ENCODE results near the gene TPSAB1.

The TPSAB1 gene

DNA sequence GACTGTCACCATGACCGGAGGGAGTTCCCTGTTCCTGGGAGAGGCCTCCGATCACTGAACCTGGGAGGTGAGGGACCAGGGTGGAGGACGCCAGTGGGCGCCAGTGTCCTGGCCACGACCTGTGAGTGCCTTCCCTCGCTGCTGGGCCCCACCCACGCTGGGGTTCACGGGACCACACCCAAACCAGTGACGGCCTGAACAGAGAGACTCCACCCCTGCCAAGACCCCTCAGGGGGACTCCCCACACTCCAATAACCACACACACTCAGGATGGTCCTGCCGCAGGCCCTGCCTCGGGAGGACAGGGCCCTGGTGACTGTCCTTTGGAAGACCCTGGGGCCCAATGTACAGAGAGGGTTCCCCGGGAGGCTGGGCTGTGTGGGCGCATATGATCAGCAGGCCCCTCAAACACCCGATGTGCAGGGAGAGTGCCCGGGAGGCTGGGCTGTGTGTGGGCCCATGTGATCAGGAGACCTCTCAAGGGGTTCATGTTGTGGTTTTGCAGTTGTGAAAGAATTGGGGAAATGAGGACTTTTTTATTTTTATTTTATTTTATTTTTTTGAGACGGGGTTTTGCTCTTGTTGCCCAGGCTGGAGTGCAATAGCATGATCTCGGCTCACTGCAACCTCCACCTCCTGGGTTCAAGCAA lies 41.9 kb downstream of the TPSAB1 start:
- H3K27me3 ChIP-seq (ENCODE audit: low read depth, low read length): no peaks in the 10 kb centered on the region

DNA sequence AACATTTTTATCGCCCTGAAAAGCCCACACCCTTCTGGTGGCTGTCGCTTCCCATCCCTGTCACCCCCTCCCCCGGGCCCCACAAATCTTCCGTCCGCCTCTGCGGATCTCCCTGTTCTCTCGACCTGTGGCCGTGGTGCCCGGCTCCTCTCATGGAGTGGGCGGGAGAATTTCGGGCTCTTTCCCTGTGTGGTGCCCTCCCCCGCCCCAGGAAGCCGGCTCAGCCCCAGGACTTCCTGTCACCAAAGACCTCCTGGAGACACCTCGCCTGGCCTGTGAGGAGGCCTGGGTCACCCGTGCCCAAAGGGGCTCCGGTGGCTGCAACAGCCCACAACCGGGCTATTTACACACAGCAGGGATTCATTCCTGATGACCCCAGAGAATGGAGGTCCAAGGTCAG lies 42.8 kb downstream of the TPSAB1 start:
- Histone ChIP-seq H4K20me1 (ENCODE audit: insufficient read depth, low read length) (no peaks in the 10 kb centered on the region), H3K27ac (ENCODE audit: low read length) (no peak overlapping the region), H3K36me3 (replicated peaks; ENCODE audit: low read depth, low read length) (no peaks in the 10 kb centered on the region), H2AFZ (ENCODE audit: low read depth, low read length) (no peak overlapping the region), H3K9me3 (ENCODE audit: insufficient read depth, low read length) (no peaks in the 10 kb centered on the region), H3K27me3 (ENCODE audit: low read depth, low read length) (no peaks in the 10 kb centered on the region), H3K9ac (ENCODE audit: low read length) (no peak overlapping the region), H3K79me2 (ENCODE audit: low read length) (no peaks in the 10 kb centered on the region), H3K4me2 (ENCODE audit: low read length) (no peak overlapping the region), H3K4me1 (ENCODE audit: low read length) (no peaks in the 10 kb centered on the region), H3K4me3 (ENCODE audit: low read length) (no peak overlapping the region)
- TF ChIP-seq EZH2phosphoT487 (IDR thresholded peaks at IDR 0.05; ENCODE audit: low read depth): no peak

More for the DNA sequence above, 41.9 kb downstream of the TPSAB1 start:
- Histone ChIP-seq H3K9me3 (ENCODE audit: insufficient read depth, low read length) (no peaks in the 10 kb centered on the region), H3K4me2 (ENCODE audit: low read length) (no peak overlapping the region), H3K9ac (ENCODE audit: low read length) (no peak overlapping the region), H3K4me3 (ENCODE audit: low read length) (no peak overlapping the region), H3K27ac (ENCODE audit: low read length) (no peak overlapping the region), H3K36me3 (replicated peaks; ENCODE audit: low read depth, low read length) (no peaks in the 10 kb centered on the region), H2AFZ (ENCODE audit: low read depth, low read length) (no peak overlapping the region), H3K79me2 (ENCODE audit: low read length) (no peaks in the 10 kb centered on the region), H3K4me1 (ENCODE audit: low read length) (no peaks in the 10 kb centered on the region), H4K20me1 (ENCODE audit: insufficient read depth, low read length) (no peaks in the 10 kb centered on the region)
- TF ChIP-seq, protein P1, sequence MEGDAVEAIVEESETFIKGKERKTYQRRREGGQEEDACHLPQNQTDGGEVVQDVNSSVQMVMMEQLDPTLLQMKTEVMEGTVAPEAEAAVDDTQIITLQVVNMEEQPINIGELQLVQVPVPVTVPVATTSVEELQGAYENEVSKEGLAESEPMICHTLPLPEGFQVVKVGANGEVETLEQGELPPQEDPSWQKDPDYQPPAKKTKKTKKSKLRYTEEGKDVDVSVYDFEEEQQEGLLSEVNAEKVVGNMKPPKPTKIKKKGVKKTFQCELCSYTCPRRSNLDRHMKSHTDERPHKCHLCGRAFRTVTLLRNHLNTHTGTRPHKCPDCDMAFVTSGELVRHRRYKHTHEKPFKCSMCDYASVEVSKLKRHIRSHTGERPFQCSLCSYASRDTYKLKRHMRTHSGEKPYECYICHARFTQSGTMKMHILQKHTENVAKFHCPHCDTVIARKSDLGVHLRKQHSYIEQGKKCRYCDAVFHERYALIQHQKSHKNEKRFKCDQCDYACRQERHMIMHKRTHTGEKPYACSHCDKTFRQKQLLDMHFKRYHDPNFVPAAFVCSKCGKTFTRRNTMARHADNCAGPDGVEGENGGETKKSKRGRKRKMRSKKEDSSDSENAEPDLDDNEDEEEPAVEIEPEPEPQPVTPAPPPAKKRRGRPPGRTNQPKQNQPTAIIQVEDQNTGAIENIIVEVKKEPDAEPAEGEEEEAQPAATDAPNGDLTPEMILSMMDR (IDR thresholded peaks at IDR 0.05; ENCODE audit: low read depth, low read length): no peak
- TF ChIP-seq EZH2phosphoT487 (IDR thresholded peaks at IDR 0.05; ENCODE audit: low read depth): no peak

GRCh38 chr16:1283996-1284616 lies 43.6 kb downstream of the TPSAB1 start:
- TF ChIP-seq EZH2phosphoT487 (IDR thresholded peaks at IDR 0.05; ENCODE audit: low read depth): no peak
- TF ChIP-seq, protein P1 (IDR thresholded peaks at IDR 0.05; ENCODE audit: low read depth, low read length): no peak
- H3K27me3 ChIP-seq (ENCODE audit: low read depth, low read length): no peaks in the 10 kb centered on the region; the same call in 1 of the 2 replicates
- no peak overlapping the region for H3K27ac ChIP-seq (ENCODE audit: low read length)
- no peak overlapping the region for H3K4me2 ChIP-seq (ENCODE audit: low read length)
- H3K4me1 ChIP-seq (ENCODE audit: low read length): no peaks in the 10 kb centered on the region
- H3K79me2 ChIP-seq (ENCODE audit: low read length): no peaks in the 10 kb centered on the region
- no peak overlapping the region for H3K4me3 ChIP-seq (ENCODE audit: low read length)
- no peaks in the 10 kb centered on the region for H4K20me1 ChIP-seq (ENCODE audit: insufficient read depth, low read length)
- no peak overlapping the region for H3K9ac ChIP-seq (ENCODE audit: low read length)
- H3K9me3 ChIP-seq (ENCODE audit: insufficient read depth, low read length): no peaks in the 10 kb centered on the region
- no peaks in the 10 kb centered on the region for H3K36me3 ChIP-seq (replicated peaks; ENCODE audit: low read depth, low read length)
- no peak overlapping the region for H2AFZ ChIP-seq (ENCODE audit: low read depth, low read length)

DNA sequence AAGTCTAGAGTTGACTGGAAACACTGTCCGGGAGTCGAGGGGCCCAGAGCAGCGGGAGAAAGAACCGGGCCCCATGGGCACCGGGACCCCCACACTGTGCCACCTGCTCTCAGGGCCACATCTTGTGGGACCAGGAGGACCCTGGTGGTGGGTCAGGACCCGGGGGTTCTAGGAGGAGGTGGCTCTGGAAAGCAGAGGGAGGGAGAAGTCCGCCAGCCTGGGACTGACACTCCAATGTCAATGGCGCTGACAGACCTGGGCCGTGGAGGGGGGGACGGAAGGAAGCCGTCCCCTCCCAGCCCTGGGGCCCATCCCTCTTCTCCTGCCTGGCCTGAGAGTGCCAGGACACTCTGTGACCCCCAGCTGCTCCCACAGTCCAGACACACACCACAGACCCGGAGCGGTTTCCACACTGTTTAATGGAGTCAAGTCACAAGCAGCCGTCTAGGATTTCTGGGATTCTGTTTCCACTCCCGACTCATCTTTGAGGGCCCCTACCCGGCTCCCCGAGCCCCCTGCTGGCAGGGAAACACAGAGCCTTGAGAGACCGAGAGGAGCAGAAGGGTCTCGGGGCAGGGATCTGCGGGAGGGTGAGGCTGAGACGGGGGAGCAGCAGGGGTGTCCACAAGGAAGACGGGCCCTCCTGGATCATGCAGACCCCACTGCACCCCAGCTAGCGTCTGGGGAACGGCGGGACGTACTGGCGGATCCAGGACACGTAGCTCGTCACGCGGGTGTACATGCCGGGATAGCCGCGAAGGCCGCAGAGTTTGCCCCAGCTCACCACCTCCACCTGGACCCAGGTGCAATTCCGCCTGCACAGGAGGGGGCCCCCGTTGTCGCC lies 45.4 kb downstream of the TPSAB1 start:
- Histone ChIP-seq H3K79me2 (ENCODE audit: low read length) (no peaks in the 10 kb centered on the region), H3K4me1 (ENCODE audit: low read length) (no peaks in the 10 kb centered on the region), H3K4me3 (ENCODE audit: low read length) (no peak overlapping the region), H3K27me3 (ENCODE audit: low read depth, low read length) (peaks cover 3% of the 10 kb centered on the region; the same call in 1 of the 2 replicates), H3K9ac (ENCODE audit: low read length) (no peak overlapping the region), H3K27ac (ENCODE audit: low read length) (no peak overlapping the region), H3K4me2 (ENCODE audit: low read length) (no peak overlapping the region), H3K36me3 (replicated peaks; ENCODE audit: low read depth, low read length) (no peaks in the 10 kb centered on the region), H2AFZ (ENCODE audit: low read depth, low read length) (no peak overlapping the region), H3K9me3 (ENCODE audit: insufficient read depth, low read length) (no peaks in the 10 kb centered on the region), H4K20me1 (ENCODE audit: insufficient read depth, low read length) (no peaks in the 10 kb centered on the region)
- TF ChIP-seq EZH2phosphoT487 (IDR thresholded peaks at IDR 0.05; ENCODE audit: low read depth): no peak
- TF ChIP-seq, protein P1 (IDR thresholded peaks at IDR 0.05; ENCODE audit: low read depth, low read length): no peak
